Breast epithelium (tissue), 3 donors: Measurements from ENCODE around the gene TRPV3.

Source experiments
- CTCF ChIP-seq, 3 donors: fragments of 450-650 bp; IDR thresholded peaks; one replicate each; pipeline ENCODE4 v1.5.1; 2016 to 2017; ENCODE audit warnings: antibody characterized with exemption in 3 of 3, mild to moderate bottlenecking in 3 of 3, moderate library complexity in 3 of 3
- POLR2AphosphoS5 ChIP-seq, 3 donors: sonication (generic); formaldehyde crosslinking; IDR thresholded peaks; one replicate each; pipeline ENCODE4 v1.6.1; 2017; ENCODE audit warnings: antibody characterized with exemption in 3 of 3

- TF ChIP-seq CTCF (IDR thresholded peaks at IDR 0.05), result no peak
- no peak for TF ChIP-seq POLR2AphosphoS5 (IDR thresholded peaks at IDR 0.05)
These were observed 17.6 kb downstream of the TRPV3 start for GRCh38 chr17:3539881-3540540.
